ENCODE data around the gene PDE2A. TPM values are rescaled to one million over a fixed set of nuclear protein-coding genes. Genes with fewer than 3 reads are reported as not detected.

PDE2A gene
- total RNA-seq, 4 donors from 2014 or later = 13.8 to 185 (median 94.2) TPM

- TF ChIP-seq POLR2A (IDR thresholded peaks at IDR 0.05) (no peak), CTCF (IDR thresholded peaks at IDR 0.05) (no peak)
- Histone ChIP-seq H3K4me1 (no peaks in the 10 kb centered on the region), H3K27me3 (no peaks in the 10 kb centered on the region), H3K4me3 (no peak overlapping the region), H3K27ac (no peak overlapping the region), H3K36me3 (no peaks in the 10 kb centered on the region), H3K9me3 (no peaks in the 10 kb centered on the region)
- DNase-seq = no peak
- intact Hi-C loops (cut with DNase I; ENCODE audit: low total_unique reads) = no loop called here
These were observed 127.4 kb downstream of the PDE2A start for GRCh38 chr11:72546866-72547265.

DNA sequence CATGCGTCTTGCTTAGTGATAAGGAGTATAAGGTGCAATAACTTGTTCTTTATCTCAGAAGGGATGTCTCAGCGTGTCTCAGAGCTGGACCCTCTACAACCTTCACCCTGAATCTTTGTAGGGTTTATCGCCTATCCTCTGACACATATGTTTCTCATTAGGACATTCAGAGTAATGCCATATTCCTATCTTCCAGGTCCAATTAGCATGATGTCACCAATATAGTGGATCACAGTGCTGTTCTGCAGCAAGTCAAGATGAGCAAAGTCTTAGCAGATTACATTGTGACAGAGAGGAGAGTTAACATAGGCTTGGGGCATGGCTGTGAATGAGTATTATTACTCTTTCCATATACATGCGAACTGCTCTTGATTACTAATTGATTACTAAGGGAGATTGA is 129.6 kb downstream of the PDE2A start:
- no peaks in the 10 kb centered on the region for H3K4me1 ChIP-seq
- H3K4me3 ChIP-seq = no peak overlapping the region
- no peaks in the 10 kb centered on the region for H3K9me3 ChIP-seq
- no peak overlapping the region for H3K27ac ChIP-seq
- DNase-seq = no peak
- intact Hi-C loops (cut with DNase I; ENCODE audit: low total_unique reads) = no loop called here
- TF ChIP-seq CTCF (IDR thresholded peaks at IDR 0.05) (no peak), POLR2A (IDR thresholded peaks at IDR 0.05) (no peak)
- no peaks in the 10 kb centered on the region for H3K27me3 ChIP-seq
- H3K36me3 ChIP-seq = no peaks in the 10 kb centered on the region

DNA sequence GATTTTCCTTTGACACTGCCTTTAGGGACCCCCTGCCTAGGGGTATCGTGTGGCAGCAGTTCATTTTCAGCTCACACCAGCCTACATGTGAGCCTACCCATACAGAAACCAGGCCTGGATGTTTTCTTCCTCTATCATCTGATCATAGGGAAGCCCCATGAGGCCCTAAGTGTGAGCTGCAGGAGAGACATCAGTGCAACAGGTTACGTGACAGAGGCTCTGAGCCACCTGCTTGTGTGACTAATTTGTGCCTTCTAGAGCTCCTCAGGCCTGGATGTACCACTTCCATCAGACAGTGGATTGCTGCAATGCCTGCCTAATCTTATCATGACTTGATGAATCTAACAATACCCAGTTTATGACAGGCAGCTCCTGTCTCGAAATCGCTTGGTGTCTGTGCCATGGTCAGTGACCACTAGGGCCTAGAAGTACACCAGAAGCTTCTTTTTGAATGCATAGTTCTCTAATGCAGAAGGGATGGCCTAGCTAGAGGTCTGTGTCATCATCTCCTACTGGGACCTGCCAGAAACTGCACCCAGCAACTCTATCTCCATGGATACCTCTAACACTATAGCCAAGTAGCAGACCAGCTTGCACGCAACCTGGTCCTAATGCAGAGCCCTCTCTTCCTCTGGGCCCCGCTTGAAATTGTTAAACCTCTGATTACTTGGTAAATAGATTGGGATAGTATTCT is 130.2 kb downstream of the PDE2A start:
- H3K27ac ChIP-seq = no peak overlapping the region
- no peak overlapping the region for H3K4me3 ChIP-seq
- no peaks in the 10 kb centered on the region for H3K36me3 ChIP-seq
- TF ChIP-seq POLR2A (IDR thresholded peaks at IDR 0.05) (no peak), CTCF (IDR thresholded peaks at IDR 0.05) (no peak)
- DNase-seq = no peak
- no peaks in the 10 kb centered on the region for H3K9me3 ChIP-seq
- no peaks in the 10 kb centered on the region for H3K27me3 ChIP-seq
- intact Hi-C loops (cut with DNase I; ENCODE audit: low total_unique reads) = no loop called here
- H3K4me1 ChIP-seq = no peaks in the 10 kb centered on the region

DNA sequence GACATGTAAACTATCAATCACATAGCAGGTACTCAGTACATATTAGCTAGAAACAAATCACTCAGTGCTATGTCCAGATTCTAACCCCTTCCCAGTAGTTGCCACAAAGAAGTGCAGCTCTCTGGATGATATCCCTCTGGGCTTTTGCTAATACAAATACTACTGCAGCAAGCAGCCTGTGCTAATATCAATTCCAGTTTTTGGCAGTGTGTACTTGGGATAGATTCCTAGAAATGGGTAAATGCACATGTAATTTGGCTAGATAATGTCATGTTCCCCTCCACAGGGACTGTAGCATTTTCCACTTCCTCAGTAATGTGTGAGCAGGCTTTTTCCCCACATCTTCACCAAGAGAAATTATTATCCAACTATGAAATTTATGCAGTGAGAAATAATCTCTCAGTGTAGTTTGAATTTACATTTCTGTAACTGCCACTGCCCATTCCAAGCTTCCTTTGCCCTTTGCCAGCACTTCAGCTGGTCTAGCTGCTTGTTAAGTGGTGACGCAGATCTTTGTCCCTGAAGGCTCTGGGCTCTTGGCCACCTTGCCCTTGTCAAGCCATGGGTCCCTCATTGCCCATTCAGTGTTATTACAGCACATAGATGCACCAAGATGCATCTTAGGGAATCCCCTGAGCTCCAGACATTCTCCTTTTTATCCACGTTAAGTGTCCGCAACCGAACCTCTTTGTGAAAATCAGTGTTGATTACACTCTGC is 132.8 kb downstream of the PDE2A start:
- no peak overlapping the region for H3K27ac ChIP-seq
- H3K4me3 ChIP-seq = no peak overlapping the region
- intact Hi-C loops (cut with DNase I; ENCODE audit: low total_unique reads) = no loop called here
- H3K36me3 ChIP-seq = no peaks in the 10 kb centered on the region
- no peaks in the 10 kb centered on the region for H3K27me3 ChIP-seq
- no peaks in the 10 kb centered on the region for H3K9me3 ChIP-seq
- H3K4me1 ChIP-seq = no peaks in the 10 kb centered on the region
- no peak for DNase-seq
- TF ChIP-seq CTCF (IDR thresholded peaks at IDR 0.05) = no peak
- TF ChIP-seq POLR2A (IDR thresholded peaks at IDR 0.05) = no peak

DNA sequence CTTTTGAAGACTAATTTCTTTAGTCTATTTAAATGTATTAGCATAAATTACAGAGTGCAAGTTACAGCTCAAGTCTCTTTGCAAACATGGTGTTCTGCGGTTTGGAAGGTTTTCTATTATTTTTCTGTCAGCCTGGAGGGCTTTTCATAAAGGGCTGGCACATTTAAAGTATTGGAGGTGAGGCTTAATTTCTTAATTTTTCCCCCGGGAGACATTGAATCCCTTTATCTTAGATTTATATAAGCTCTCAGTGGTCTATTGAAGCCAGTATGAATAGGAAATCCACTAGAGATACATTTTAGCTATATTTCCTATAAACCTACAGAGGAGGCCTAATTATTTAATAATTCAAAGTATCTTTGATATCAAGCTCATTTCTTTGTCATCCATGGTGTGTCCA is 137.2 kb downstream of the PDE2A start:
- H3K9me3 ChIP-seq = no peaks in the 10 kb centered on the region
- no peak for DNase-seq
- no peak overlapping the region for H3K4me3 ChIP-seq
- H3K27ac ChIP-seq = no peak overlapping the region
- TF ChIP-seq POLR2A (IDR thresholded peaks at IDR 0.05) = no peak
- no peak for TF ChIP-seq CTCF (IDR thresholded peaks at IDR 0.05)
- H3K36me3 ChIP-seq = no peaks in the 10 kb centered on the region
- intact Hi-C loops (cut with DNase I; ENCODE audit: low total_unique reads) = no loop called here
- no peaks in the 10 kb centered on the region for H3K27me3 ChIP-seq
- H3K4me1 ChIP-seq = no peaks in the 10 kb centered on the region

All from uterus (tissue), 4 donors.